GM12892 (cell line): ENCODE results near the gene TBC1D19.

Source experiments
- POLR2A ChIP-seq: IDR thresholded peaks from 2 replicates; pipeline ENCODE4 v1.6.1; 2011; ENCODE audit warnings: low read depth, low read length, control low read depth
- POLR2AphosphoS5 ChIP-seq: IDR thresholded peaks from 2 replicates; pipeline ENCODE4 v1.6.1; 2011; ENCODE audit warnings: low read depth, low read length, control low read depth
- TAF1 ChIP-seq: IDR thresholded peaks from 2 replicates; pipeline ENCODE4 v1.6.1; 2011; ENCODE audit warnings: low read depth, mild to moderate bottlenecking, control low read depth, low read length, borderline replicate concordance

GRCh38 chr4:26758899-26759298 lies 175.0 kb downstream of the TBC1D19 start:
- TF ChIP-seq POLR2AphosphoS5 (no peak), TAF1 (no peak), POLR2A (no peak)
